Natural killer cell (primary cell): ENCODE results near the gene DYSF. TPM values are rescaled to one million over a fixed set of nuclear protein-coding genes. Genes with fewer than 3 reads are reported as not detected.

ENCODE experiments used
- ATAC-seq, 3 donors: fragments of 150-1000 bp in 2 of 3; fragments of 200-7000 bp in 1 of 3; cut with Tn5 transposase; 1 replicate in 1 of 3; 2 replicates in 2 of 3; pipeline ENCODE4 v1.10.0; 2021; ENCODE audit warnings: mild to moderate bottlenecking in 2 of 3, moderate library complexity in 2 of 3
- DNase-seq, 2 donors: peaks; one replicate each; pipeline versions ENCODE4 v3.0.0 to v3.0.0-alpha.2; 2013 to 2021; ENCODE audit warnings: mixed read lengths in 1 of 2
- H3K27ac ChIP-seq: one replicate; pipeline ENCODE4 v1.5.1; 2013; ENCODE audit warnings: mild to moderate bottlenecking, low read length
- H3K27me3 ChIP-seq: one replicate; pipeline ENCODE4 v1.6.1; 2013; ENCODE audit warnings: low read length; ENCODE audit not compliant: control insufficient read depth, insufficient read depth
- H3K36me3 ChIP-seq: one replicate; pipeline ENCODE4 v1.6.1; 2013; ENCODE audit warnings: low read length; ENCODE audit not compliant: control insufficient read depth, insufficient read depth
- H3K4me1 ChIP-seq: one replicate; pipeline ENCODE4 v1.6.1; 2013; ENCODE audit warnings: low read length; ENCODE audit not compliant: control insufficient read depth, insufficient read depth
- H3K4me3 ChIP-seq: one replicate; pipeline ENCODE4 v1.5.1; 2013; ENCODE audit warnings: low read length
- H3K9me3 ChIP-seq: one replicate; pipeline ENCODE4 v1.6.1; 2013; ENCODE audit warnings: low read length; ENCODE audit not compliant: control insufficient read depth, insufficient read depth
- H3K27ac Mint-ChIP-seq, 2 donors: one replicate each; pipeline ENCODE4 v1.8.0; 2022; ENCODE audit warnings: mild to moderate bottlenecking in 2 of 2, mixed read lengths in 2 of 2, moderate library complexity in 1 of 2
- H3K27me3 Mint-ChIP-seq, 2 donors: one replicate each; pipeline ENCODE4 v1.8.0; 2022; ENCODE audit warnings: low read depth in 2 of 2, mixed read lengths in 2 of 2
- H3K36me3 Mint-ChIP-seq: one replicate; pipeline ENCODE4 v1.8.0; 2022; ENCODE audit warnings: mixed read lengths
- H3K4me1 Mint-ChIP-seq, 2 donors: one replicate each; pipeline ENCODE4 v1.8.0; 2022; ENCODE audit warnings: mixed read lengths in 2 of 2
- H3K4me3 Mint-ChIP-seq: one replicate; pipeline ENCODE4 v1.8.0; 2022; ENCODE audit warnings: mild to moderate bottlenecking, moderate library complexity, mixed read lengths
- H3K9me3 Mint-ChIP-seq, 2 donors: one replicate each; pipeline ENCODE4 v1.8.0; 2022; ENCODE audit warnings: mixed read lengths in 2 of 2
- WGBS: methylation state at CpG from one replicate; pipeline ENCODE4 v1.1.7; 2013; ENCODE audit warnings: missing lambda C conversion rate; ENCODE audit not compliant: insufficient coverage; 5-methylcytosine and 5-hydroxymethylcytosine counted together
- intact Hi-C: fragments of 100-400 bp; cut with micrococcal nuclease; formaldehyde crosslinking; loops from one replicate; pipeline ENCODE4 v1.14.2; 2022
- total RNA-seq, 4 donors: library from RNA; stranded (reverse); fragments of 120-200 nt in 1 of 4; gene quantifications; one replicate each; pipeline versions ENCODE4 v1.2.3 to v1.2.4, GENCODE V29; 2013 to 2022
- TF ChIP-seq, protein P1 (sequence below): fragments of 200-600 bp; IDR thresholded peaks from one replicate; pipeline ENCODE4 v1.8.0; 2022; ENCODE audit warnings: antibody characterized with exemption

DYSF gene
- total RNA-seq, 3 donors from 2014 or later (not counting 1 experiment from before 2014, with no cell fraction given): 11.4 to 19.5 (median 12.4) TPM

DNA sequence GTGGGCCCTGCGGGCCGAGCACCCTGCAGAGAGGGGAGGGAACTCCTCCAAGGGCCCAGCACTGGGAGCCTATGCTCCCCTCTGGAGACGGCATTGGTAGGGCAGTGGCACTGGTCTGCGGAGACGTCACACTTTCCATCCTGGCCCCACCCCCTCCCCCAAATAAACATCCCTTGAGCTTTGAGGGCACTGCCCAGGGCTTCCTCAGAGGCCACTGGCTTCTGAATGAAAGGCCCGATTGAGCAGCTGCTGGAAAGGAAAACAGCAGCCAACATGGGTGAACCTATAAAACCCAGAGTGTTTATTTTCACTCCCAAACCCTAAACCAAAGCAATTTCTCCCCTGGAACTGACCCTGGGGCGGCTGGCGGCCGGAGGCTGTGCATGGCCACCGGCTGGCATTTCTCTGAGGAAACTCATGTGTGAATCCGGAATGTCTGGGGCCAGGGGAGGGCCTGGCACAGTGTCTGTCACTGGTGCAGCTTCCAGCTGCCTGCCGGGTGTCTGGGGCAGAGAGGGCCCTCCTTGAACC lies 138.9 kb downstream of the DYSF start:
- TF ChIP-seq, protein P1, sequence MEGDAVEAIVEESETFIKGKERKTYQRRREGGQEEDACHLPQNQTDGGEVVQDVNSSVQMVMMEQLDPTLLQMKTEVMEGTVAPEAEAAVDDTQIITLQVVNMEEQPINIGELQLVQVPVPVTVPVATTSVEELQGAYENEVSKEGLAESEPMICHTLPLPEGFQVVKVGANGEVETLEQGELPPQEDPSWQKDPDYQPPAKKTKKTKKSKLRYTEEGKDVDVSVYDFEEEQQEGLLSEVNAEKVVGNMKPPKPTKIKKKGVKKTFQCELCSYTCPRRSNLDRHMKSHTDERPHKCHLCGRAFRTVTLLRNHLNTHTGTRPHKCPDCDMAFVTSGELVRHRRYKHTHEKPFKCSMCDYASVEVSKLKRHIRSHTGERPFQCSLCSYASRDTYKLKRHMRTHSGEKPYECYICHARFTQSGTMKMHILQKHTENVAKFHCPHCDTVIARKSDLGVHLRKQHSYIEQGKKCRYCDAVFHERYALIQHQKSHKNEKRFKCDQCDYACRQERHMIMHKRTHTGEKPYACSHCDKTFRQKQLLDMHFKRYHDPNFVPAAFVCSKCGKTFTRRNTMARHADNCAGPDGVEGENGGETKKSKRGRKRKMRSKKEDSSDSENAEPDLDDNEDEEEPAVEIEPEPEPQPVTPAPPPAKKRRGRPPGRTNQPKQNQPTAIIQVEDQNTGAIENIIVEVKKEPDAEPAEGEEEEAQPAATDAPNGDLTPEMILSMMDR: no peak
- H3K4me3 ChIP-seq: no peak overlapping the region
- DNase-seq (no peak), ATAC-seq (no peak)
- H3K27me3 ChIP-seq: no peaks in the 10 kb centered on the region
- intact Hi-C loops: no loop called here
- no peaks in the 10 kb centered on the region for H3K36me3 ChIP-seq
- no peaks in the 10 kb centered on the region for H3K36me3 Mint-ChIP-seq
- H3K27ac ChIP-seq: no peak overlapping the region
- H3K27ac Mint-ChIP-seq: no peak overlapping the region
- no peaks in the 10 kb centered on the region for H3K9me3 ChIP-seq
- no peak overlapping the region for H3K4me3 Mint-ChIP-seq
- H3K4me1 Mint-ChIP-seq: peaks cover 10 to 20% of the 10 kb centered on the region in 2 donors
- H3K9me3 Mint-ChIP-seq: no peaks in the 10 kb centered on the region
- peaks cover 37% of the 10 kb centered on the region for H3K4me1 ChIP-seq
- WGBS: 83% methylated on average over 12 of the region's 12 CpGs
- no peaks in the 10 kb centered on the region for H3K27me3 Mint-ChIP-seq

DNA sequence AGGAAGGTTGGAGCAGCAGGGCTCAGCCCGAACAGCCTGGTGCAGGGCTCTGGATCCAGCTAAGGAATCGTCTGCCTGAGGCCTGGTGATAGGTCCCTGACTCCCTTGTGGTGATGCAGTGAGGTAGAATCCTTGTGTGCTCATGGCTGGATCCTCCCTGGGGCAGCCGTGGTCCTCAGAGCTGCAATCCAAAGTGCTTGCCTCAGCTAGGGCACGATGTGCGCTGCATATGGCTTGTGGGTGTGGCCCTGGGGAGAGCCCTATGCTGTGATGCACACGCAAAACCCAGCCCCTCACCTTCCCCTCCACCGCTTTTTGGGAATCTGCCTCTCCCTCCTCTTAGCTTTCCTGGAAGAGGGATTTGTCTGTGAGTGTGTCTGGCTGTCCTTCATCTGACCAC lies 142.2 kb downstream of the DYSF start:
- H3K36me3 Mint-ChIP-seq: no peaks in the 10 kb centered on the region
- no peak overlapping the region for H3K27ac Mint-ChIP-seq
- no peak overlapping the region for H3K27ac ChIP-seq
- H3K4me3 Mint-ChIP-seq: no peak overlapping the region
- no peak overlapping the region for H3K4me3 ChIP-seq
- TF ChIP-seq, protein P1: no peak
- no peaks in the 10 kb centered on the region for H3K27me3 ChIP-seq
- H3K9me3 ChIP-seq: no peaks in the 10 kb centered on the region
- WGBS: 84% methylated on average over 5 of the region's 7 CpGs
- H3K36me3 ChIP-seq: no peaks in the 10 kb centered on the region
- H3K4me1 Mint-ChIP-seq: peaks cover 0 to 7% of the 10 kb centered on the region in 2 donors
- ATAC-seq (no peak), DNase-seq (no peak)
- H3K9me3 Mint-ChIP-seq: no peaks in the 10 kb centered on the region
- no peaks in the 10 kb centered on the region for H3K27me3 Mint-ChIP-seq
- intact Hi-C loops: no loop called here
- peaks cover 12% of the 10 kb centered on the region for H3K4me1 ChIP-seq

DNA sequence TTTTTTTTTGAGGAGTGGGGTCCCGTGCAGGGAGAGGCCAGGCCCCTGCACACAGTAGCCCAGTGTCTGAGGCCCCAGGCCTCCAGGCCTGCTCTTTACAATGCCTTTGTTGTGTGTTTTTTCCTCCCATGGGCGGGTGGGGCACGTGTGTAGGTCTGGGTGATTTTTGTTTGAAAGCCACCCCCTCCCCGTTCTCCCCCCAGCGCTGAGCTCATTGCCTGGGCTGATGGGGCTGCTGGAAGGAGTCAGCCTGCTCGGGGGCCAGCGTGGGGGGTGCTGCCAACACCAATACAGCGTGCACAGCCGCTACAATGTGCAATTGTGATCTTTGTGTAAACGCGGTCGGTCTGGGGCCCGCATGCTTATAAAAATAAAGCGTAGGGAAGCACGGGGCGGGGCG lies 142.7 kb downstream of the DYSF start:
- intact Hi-C loops: no loop called here
- no peaks in the 10 kb centered on the region for H3K9me3 Mint-ChIP-seq
- no peak overlapping the region for H3K4me3 Mint-ChIP-seq
- Histone ChIP-seq H3K27me3 (no peaks in the 10 kb centered on the region), H3K9me3 (no peaks in the 10 kb centered on the region), H3K4me3 (no peak overlapping the region), H3K36me3 (no peaks in the 10 kb centered on the region), H3K4me1 (peaks cover 7% of the 10 kb centered on the region), H3K27ac (no peak overlapping the region)
- no peaks in the 10 kb centered on the region for H3K36me3 Mint-ChIP-seq
- no peak for ATAC-seq
- DNase-seq: no peak
- whole genome bisulfite sequencing: 82% methylated on average over 15 of the region's 17 CpGs
- TF ChIP-seq, protein P1: no peak
- peaks cover 0 to 3% of the 10 kb centered on the region in 2 donors for H3K4me1 Mint-ChIP-seq
- H3K27ac Mint-ChIP-seq: no peak overlapping the region
- no peaks in the 10 kb centered on the region for H3K27me3 Mint-ChIP-seq

DNA sequence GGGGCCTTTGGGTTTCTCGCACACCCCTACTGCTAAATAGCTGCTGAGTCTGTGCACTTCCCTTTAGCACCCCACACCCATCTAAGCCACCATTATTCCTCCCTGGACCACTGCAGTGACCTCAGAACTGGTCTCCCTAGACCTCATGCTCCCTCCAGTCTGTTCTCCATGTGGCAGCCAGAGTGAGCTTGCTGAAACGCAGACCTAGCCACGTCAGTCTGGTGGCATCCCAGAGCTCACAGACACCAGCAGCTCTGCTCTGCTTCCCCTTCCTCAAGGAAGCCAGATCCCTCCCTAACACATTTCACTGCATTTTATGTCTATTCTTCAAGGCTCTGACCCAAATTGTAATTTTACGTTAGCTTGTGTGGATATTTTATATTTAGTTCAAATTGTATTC lies 144.4 kb downstream of the DYSF start:
- ATAC-seq (no peak), DNase-seq (no peak)
- Histone ChIP-seq H3K27ac (no peak overlapping the region), H3K4me3 (no peak overlapping the region), H3K4me1 (peaks cover 11% of the 10 kb centered on the region), H3K36me3 (no peaks in the 10 kb centered on the region), H3K27me3 (no peaks in the 10 kb centered on the region), H3K9me3 (no peaks in the 10 kb centered on the region)
- Mint-ChIP-seq H3K36me3 (no peaks in the 10 kb centered on the region), H3K27ac (no peak overlapping the region), H3K4me1 (peaks cover under 1 to 7% of the 10 kb centered on the region in 2 donors), H3K27me3 (peaks cover 0 to 2% of the 10 kb centered on the region in 2 donors), H3K4me3 (no peak overlapping the region), H3K9me3 (no peaks in the 10 kb centered on the region)
- intact Hi-C loops: no loop called here
- TF ChIP-seq, protein P1: no peak
- WGBS: 86% methylated on average over 3 of the region's 4 CpGs
